SW 1271 (cell line): ENCODE results near the gene TSR3.

ENCODE experiments used
- DNase-seq, 2 experiments: peaks; one replicate each; lab custom pipeline; 2025; lab: John Stamatoyannopoulos, UW

The TSR3 gene

GRCh38 chr16:1308036-1308976 is 43.4 kb downstream of the TSR3 start:
- DNase-seq, result peak in 1 of 2 experiments; percentile 71

GRCh38 chr16:1306334-1306733 is 45.3 kb downstream of the TSR3 start:
- DNase-seq, result no peak

GRCh38 chr16:1305823-1306222 is 45.9 kb downstream of the TSR3 start:
- no peak for DNase-seq

- DNase-seq, result no peak
These were observed 50.1 kb downstream of the TSR3 start for GRCh38 chr16:1301562-1301961.

- DNase-seq, result no peak
These were observed 50.8 kb downstream of the TSR3 start for GRCh38 chr16:1300664-1301476.

GRCh38 chr16:1299868-1300203 is 51.8 kb downstream of the TSR3 start:
- no peak for DNase-seq
